CD14-positive monocyte (primary cell): ENCODE data around the gene FAAP24. TPM values are rescaled to one million over a fixed set of nuclear protein-coding genes. Genes with fewer than 3 reads are reported as not detected.

Experiments used
- DNase-seq, 3 donors: peaks; one replicate each; pipeline ENCODE4 v3.0.0-alpha.2; 2011 to 2022
- H2AFZ ChIP-seq: 2 replicates; pipeline ENCODE4 v1.6.0; 2012; ENCODE audit warnings: mild to moderate bottlenecking, low read depth, low read length, inconsistent platforms; ENCODE audit not compliant: insufficient read depth, poor library complexity, severe bottlenecking
- H3K27ac ChIP-seq, 2 donors: 1 replicate in 1 of 2; 2 replicates in 1 of 2; pipeline ENCODE4 v1.5.1; 2012 to 2013; ENCODE audit warnings: low read length in 2 of 2, control low read depth in 1 of 2, inconsistent platforms in 1 of 2, low read depth in 1 of 2, mild to moderate bottlenecking in 1 of 2
- H3K27me3 ChIP-seq, 2 donors: one replicate each; pipeline versions ENCODE4 v1.6.0 to v1.6.1; 2011 to 2013; ENCODE audit warnings: low read length in 2 of 2; ENCODE audit not compliant: control insufficient read depth in 2 of 2, insufficient read depth in 2 of 2
- H3K36me3 ChIP-seq, 2 donors: replicated peaks in 1 of 2; 1 replicate in 1 of 2; 2 replicates in 1 of 2; pipeline versions ENCODE4 v1.5.1 to v1.6.1; 2012 to 2013; ENCODE audit warnings: low read length in 2 of 2, control low read depth in 1 of 2, inconsistent platforms in 1 of 2, mild to moderate bottlenecking in 1 of 2; ENCODE audit not compliant: insufficient read depth in 2 of 2, control insufficient read depth in 1 of 2
- H3K4me1 ChIP-seq, 2 donors: 1 replicate in 1 of 2; 2 replicates in 1 of 2; pipeline versions ENCODE4 v1.5.1 to v1.6.1; 2012 to 2013; ENCODE audit warnings: low read length in 2 of 2, control low read depth in 1 of 2, inconsistent platforms in 1 of 2, mild to moderate bottlenecking in 1 of 2, moderate library complexity in 1 of 2; ENCODE audit not compliant: insufficient read depth in 2 of 2, control insufficient read depth in 1 of 2
- H3K4me2 ChIP-seq: replicated peaks from 2 replicates; pipeline ENCODE3; 2012; ENCODE audit warnings: low read length, moderate library complexity, mild to moderate bottlenecking; ENCODE audit not compliant: poor library complexity, severe bottlenecking; ENCODE audit errors: extremely low read depth
- H3K4me3 ChIP-seq, 3 experiments: fragments of 200-600 bp in 1 of 3; sonication (generic) in 1 of 3; replicated peaks in 1 of 3; 1 replicate in 2 of 3; 2 replicates in 1 of 3; pipeline ENCODE4 v1.5.1; 2011 to 2013; ENCODE audit warnings: low read length in 3 of 3, mild to moderate bottlenecking in 3 of 3, control low read depth in 2 of 3, low read depth in 2 of 3, inconsistent platforms in 1 of 3, moderate library complexity in 1 of 3
- H3K79me2 ChIP-seq: 2 replicates; pipeline ENCODE4 v1.6.0; 2012; ENCODE audit warnings: mild to moderate bottlenecking, control low read depth, inconsistent platforms, low read length, moderate library complexity; ENCODE audit not compliant: insufficient read depth
- H3K9ac ChIP-seq: 2 replicates; pipeline ENCODE4 v1.6.0; 2017; ENCODE audit warnings: low read length, mild to moderate bottlenecking; ENCODE audit not compliant: insufficient read depth, poor library complexity, severe bottlenecking
- H3K9me3 ChIP-seq, 2 donors: replicated peaks in 1 of 2; 1 replicate in 1 of 2; 2 replicates in 1 of 2; pipeline versions ENCODE4 v1.5.1 to v1.6.1; 2012 to 2013; ENCODE audit warnings: low read length in 2 of 2, control low read depth in 1 of 2; ENCODE audit not compliant: control insufficient read depth in 1 of 2, insufficient read depth in 1 of 2
- H4K20me1 ChIP-seq: 2 replicates; pipeline ENCODE4 v1.6.0; 2012; ENCODE audit warnings: mild to moderate bottlenecking, low read length, control low read depth, moderate library complexity; ENCODE audit not compliant: insufficient read depth
- H3K27ac Mint-ChIP-seq, 7 donors: one replicate each; pipeline ENCODE4 v1.8.0; 2020; ENCODE audit warnings: mild to moderate bottlenecking in 7 of 7, mixed read lengths in 7 of 7, moderate library complexity in 6 of 7, inconsistent platforms in 2 of 7
- H3K27me3 Mint-ChIP-seq, 3 donors: one replicate each; pipeline ENCODE4 v1.8.0; 2021 to 2022; ENCODE audit warnings: low read depth in 3 of 3, mild to moderate bottlenecking in 3 of 3, mixed read lengths in 3 of 3, moderate library complexity in 3 of 3, inconsistent platforms in 1 of 3
- H3K36me3 Mint-ChIP-seq, 2 donors: one replicate each; pipeline ENCODE4 v1.8.0; 2020; ENCODE audit warnings: mixed read lengths in 2 of 2, inconsistent platforms in 1 of 2, mild to moderate bottlenecking in 1 of 2
- H3K4me1 Mint-ChIP-seq: one replicate; pipeline ENCODE4 v1.8.0; 2020; ENCODE audit warnings: mild to moderate bottlenecking, mixed read lengths
- H3K4me3 Mint-ChIP-seq, 2 donors: one replicate each; pipeline ENCODE4 v1.8.0; 2020; ENCODE audit warnings: mild to moderate bottlenecking in 2 of 2, mixed read lengths in 2 of 2, moderate library complexity in 1 of 2
- H3K9me3 Mint-ChIP-seq, 7 donors: one replicate each; pipeline ENCODE4 v1.8.0; 2020 to 2022; ENCODE audit warnings: mixed read lengths in 7 of 7, mild to moderate bottlenecking in 6 of 7, moderate library complexity in 6 of 7, inconsistent platforms in 2 of 7
- CTCF ChIP-seq: fragments of 200-600 bp; IDR thresholded peaks from one replicate; pipeline ENCODE4 v1.8.0; 2022; ENCODE audit warnings: antibody characterized with exemption, mild to moderate bottlenecking
- WGBS: methylation state at CpG from one replicate; pipeline ENCODE4 v1.1.5; 2013; ENCODE audit warnings: missing lambda C conversion rate; ENCODE audit not compliant: insufficient coverage; 5-methylcytosine and 5-hydroxymethylcytosine counted together
- intact Hi-C, 2 donors: fragments of 100-400 bp; cut with micrococcal nuclease; formaldehyde crosslinking; loops; one replicate each; pipeline versions ENCODE4 v1.15.0 to v1.15.1; 2023
- polyA plus RNA-seq, 3 donors: library from polyadenylated mRNA; depleted of rRNA in 1 of 3; unstranded in 2 of 3; stranded (reverse) in 1 of 3; fragments of 300-500 nt in 2 of 3; fragments of >200 nt in 1 of 3; fragmentation: Illumina TruSeq in 2 of 3; gene quantifications; 1 replicate in 2 of 3; 2 replicates in 1 of 3; pipeline ENCODE4 v1.2.3, GENCODE V29; 2012 to 2021

FAAP24 gene
- polyA plus RNA-seq, 3 donors: 0.61 to 4.2 (median 2.3) TPM

- Histone ChIP-seq H3K9me3 (peaks cover 10 to 15% of the 10 kb centered on the region in 2 donors), H3K4me3 (no peak overlapping the region), H3K79me2 (no peaks in the 10 kb centered on the region), H3K4me1 (no peaks in the 10 kb centered on the region), H4K20me1 (no peaks in the 10 kb centered on the region), H3K27ac (no peak overlapping the region), H2AFZ (no peak overlapping the region), H3K36me3 (peaks cover 7 to 27% of the 10 kb centered on the region in 2 donors), H3K4me2 (no peak overlapping the region), H3K27me3 (no peaks in the 10 kb centered on the region), H3K9ac (no peak overlapping the region)
- Mint-ChIP-seq H3K36me3 (peaks cover 28 to 63% of the 10 kb centered on the region in 2 donors), H3K9me3 (peaks cover 7 to 16% (median 14%) of the 10 kb centered on the region in 7 donors), H3K4me1 (no peaks in the 10 kb centered on the region), H3K4me3 (no peak overlapping the region), H3K27me3 (no peaks in the 10 kb centered on the region), H3K27ac (peak overlapping the region in 1 of 7 donors; percentile 44)
- TF ChIP-seq CTCF: no peak
- DNase-seq: no peak
- WGBS: 95% methylated on average over 4 of the region's 6 CpGs
- intact Hi-C loops: no loop called here
These were observed 47.8 kb upstream of the FAAP24 start for GRCh38 chr19:32924200-32924599.

GRCh38 chr19:32928806-32929205 lies 43.2 kb upstream of the FAAP24 start:
- Histone ChIP-seq H3K4me1 (no peaks in the 10 kb centered on the region), H3K4me3 (no peak overlapping the region), H4K20me1 (no peaks in the 10 kb centered on the region), H3K36me3 (peaks cover 13 to 48% of the 10 kb centered on the region in 2 donors), H3K27ac (no peak overlapping the region), H3K27me3 (no peaks in the 10 kb centered on the region), H2AFZ (no peak overlapping the region), H3K4me2 (no peak overlapping the region), H3K9me3 (peaks cover 10 to 15% of the 10 kb centered on the region in 2 donors), H3K79me2 (no peaks in the 10 kb centered on the region), H3K9ac (no peak overlapping the region)
- no CpG with 5 or more reads among the region's 2 CpGs for WGBS
- no peak for TF ChIP-seq CTCF
- H3K9me3 Mint-ChIP-seq: peaks cover 7 to 22% (median 19%) of the 10 kb centered on the region in 7 donors
- peaks cover 44 to 73% of the 10 kb centered on the region in 2 donors for H3K36me3 Mint-ChIP-seq
- intact Hi-C loops: no loop called here
- H3K27me3 Mint-ChIP-seq: no peaks in the 10 kb centered on the region
- no peak overlapping the region for H3K4me3 Mint-ChIP-seq
- H3K4me1 Mint-ChIP-seq: no peaks in the 10 kb centered on the region
- no peak for DNase-seq
- H3K27ac Mint-ChIP-seq: no peak overlapping the region
